NCI-H1930 (cell line): ENCODE results near the gene CARD10.
"Not testable (repeated sequence)": the region's sequence is repeated elsewhere in the genome, so short reads cannot be mapped to it uniquely, and the experiment has no call there.

Experiments
- DNase-seq, 2 experiments: peaks; one replicate each; lab custom pipeline; 2025; lab: John Stamatoyannopoulos, UW

CARD10 gene

DNA sequence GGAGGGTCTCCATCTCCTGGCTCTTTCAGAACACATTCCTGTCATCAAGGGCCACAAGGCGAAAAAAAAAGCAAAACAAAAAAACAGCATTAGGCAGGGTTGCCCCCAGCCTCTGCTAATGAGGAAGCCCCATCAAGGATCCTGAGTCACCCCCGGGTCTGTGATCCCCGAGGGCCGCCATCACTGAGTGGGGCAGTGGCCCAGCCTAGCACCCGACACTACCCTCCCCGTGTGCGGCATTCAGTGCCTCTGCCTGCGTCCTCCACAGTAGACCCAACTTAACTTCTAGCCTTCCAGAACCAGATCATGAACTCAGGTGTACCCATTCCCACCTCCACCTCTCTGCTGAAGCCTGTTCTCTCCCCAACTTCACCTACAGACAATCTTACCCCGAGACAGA is 34.5 kb upstream of the CARD10 start:
- DNase-seq = no peak

DNA sequence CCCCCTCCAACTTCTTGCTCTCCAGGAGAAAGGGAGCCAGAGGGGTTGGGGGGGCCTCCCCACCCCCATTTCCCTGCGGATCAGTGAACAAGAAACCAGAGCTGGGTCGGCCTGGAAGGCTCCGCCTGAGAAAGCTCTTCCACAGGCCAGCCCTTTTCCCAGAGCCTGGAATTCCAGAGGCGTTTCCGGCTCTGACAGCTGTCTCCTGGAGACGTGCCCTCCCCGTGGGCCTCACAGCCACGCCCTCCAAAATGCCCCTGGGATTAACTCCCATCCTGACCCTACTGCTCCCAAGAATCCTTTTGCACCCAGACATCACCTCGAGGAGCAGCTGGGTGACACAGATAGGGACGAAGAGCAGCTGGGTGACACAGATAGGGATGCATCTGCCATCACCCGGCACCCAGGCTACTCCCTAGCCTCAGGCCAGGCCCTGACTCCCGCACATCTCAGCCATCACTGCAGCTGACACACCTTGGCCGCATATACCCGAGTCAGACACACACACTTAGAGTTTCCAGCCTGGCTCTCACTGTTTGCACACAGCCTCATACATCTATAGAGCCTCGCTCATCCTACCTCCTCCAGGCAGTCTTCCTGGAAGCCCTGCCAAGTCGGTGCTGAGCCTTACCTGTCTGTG is 33.4 kb upstream of the CARD10 start:
- no peak for DNase-seq

DNA sequence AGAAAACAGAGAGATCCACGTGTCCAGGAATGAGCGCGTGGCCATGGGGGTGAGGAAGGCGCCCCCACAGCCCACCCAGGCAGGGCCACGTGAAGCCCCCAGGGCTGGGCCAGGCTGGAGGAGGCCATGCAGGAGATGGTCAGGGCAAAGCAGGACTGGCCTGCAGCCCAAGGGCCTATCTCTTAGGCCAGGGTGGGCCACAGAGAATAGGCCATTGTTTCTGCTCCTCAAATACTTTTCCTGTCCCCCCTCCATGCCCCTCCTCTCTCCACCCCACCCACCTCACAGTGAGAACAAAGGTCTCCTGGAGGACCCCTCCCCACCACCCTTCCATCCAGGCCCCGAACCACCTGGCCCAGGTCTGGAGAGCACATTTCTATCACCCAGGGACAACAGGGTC is 32.8 kb upstream of the CARD10 start:
- DNase-seq = no peak

DNA sequence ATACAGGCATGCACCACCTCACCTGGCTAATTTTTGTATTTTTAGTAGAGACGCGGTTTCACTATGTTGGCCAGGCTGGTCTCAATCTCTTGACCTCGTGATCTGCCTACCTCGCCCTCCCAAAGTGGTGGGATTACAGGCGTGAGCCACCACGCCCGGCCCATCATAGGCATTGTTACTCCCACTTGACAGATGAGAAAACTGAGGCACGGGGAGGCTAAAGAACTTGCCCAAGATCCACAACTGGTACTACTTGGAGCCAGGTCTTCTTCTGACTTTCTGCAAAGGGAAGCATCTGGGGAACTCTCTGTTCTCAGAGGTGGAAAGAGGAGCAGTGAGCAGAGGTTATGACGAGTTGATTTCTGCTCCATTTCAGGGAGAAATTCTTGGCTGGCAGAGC is 31.7 kb upstream of the CARD10 start:
- not testable (repeated sequence) for DNase-seq

DNA sequence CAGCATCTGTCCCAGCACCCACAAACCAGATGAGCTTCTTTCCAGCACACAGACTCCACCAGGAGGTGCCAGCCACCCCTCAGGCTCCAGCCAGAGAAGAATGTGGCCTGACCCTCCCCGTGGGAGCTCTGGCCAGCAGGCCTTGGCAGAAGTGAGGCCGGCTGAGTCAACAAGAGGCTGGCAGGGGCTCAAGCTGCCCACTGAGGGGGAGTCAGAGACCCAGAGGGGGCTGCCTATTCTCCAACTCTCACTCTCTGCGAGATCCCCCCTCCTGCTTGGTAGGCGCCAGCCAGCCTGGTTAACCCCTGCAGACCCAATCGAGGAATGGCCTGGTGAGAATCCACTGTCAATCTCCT is 30.5 kb upstream of the CARD10 start:
- no peak for DNase-seq

DNA sequence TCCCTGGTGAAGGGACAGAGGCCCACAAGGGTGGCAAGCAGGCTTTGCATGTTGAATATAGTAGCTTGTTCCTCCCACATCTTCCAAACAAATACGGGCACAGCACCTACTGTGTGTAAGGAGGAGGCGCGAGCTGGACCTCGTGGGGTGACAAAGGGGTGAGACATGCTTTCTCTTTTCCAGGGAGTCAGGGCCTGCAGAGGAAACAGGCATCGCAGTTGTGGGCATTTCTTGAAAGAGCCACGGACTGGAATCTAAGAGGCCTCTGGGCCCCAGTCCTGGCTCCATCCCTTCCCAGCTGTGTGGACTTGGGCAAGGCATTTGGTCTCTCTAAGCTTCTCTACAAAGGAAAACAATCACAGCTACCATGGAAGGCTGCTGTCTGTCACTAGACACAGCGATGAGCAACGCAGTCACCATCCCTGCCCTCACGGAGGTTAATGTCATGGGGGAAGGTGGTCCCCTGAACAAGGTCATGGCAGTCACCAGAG is 28.1 kb upstream of the CARD10 start:
- no peak for DNase-seq

DNA sequence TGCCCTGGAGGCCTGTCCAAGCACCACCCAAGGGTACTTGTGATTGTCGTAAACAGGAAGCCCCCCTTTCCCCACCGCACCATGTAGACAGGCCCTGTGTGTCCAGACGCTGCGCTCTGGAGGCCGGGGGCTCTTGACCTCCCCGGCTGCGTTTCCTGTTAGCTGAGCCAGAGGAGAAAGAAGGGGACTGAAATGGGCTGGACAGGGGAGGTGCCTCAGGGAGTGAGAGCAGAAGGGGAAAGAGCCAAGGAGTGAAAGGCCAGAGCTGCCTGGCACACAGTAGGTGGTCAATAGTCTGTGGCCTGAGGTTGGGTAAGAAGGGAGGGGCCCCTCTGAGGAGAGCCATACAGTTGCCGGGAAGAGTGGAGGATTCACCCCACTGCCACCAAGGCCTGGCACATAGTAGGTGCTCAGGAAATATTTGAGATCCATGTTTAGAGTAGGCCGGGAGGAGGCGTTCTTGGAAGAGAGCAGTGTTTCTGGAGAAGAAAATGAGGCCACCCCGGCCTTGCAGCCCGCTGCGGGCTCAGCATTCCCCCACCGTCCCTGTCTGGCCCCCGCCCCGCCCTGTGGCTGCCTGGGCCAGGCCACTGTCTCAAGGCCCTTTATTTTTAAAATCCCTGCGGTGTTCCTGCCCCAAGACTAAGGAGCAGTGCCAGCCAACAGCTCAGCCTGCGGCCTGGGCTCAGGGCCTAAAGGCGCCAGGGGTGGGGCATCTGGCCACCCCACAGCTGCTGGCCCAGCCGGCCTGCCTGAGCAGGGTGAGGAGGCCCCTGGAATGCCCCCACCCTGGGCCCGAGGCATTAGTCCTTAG is 27.4 kb upstream of the CARD10 start:
- DNase-seq = no peak

DNA sequence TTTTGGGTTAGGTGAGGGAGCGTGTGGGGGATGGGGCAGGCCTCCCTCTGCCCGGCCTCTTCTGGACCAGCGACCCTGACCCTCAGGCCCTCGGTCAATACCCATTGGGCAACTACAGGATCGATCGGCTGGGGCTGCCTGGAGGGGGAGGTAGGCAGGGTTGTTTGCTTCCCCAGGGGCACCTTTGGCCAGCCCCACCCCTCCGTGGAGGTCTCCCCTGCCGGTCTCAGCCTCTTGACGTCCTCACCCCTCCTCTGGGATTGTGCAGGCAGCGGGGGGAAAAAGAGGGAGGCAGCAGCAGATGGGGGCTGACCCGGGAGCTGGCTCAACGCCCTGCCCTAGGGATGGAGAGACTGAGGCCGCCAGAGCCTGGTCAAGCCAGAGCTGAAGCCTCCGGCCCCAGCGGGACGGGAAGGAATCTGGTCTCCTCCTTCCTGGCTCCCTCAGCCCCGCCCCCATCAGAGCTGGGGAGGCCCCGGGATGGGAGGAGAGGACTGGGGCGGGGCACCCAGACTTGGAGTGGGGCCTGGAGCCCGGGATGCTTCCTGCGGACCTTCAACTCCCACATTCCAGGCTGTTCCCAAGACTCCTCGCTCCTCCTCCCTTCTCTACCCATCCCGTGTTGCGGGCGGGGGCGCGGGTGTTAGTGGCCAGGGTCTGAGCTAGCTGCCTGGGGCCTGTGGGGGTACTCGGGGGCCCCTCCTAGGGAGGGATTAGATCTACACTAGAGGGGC is 26.7 kb upstream of the CARD10 start:
- DNase-seq = no peak

DNA sequence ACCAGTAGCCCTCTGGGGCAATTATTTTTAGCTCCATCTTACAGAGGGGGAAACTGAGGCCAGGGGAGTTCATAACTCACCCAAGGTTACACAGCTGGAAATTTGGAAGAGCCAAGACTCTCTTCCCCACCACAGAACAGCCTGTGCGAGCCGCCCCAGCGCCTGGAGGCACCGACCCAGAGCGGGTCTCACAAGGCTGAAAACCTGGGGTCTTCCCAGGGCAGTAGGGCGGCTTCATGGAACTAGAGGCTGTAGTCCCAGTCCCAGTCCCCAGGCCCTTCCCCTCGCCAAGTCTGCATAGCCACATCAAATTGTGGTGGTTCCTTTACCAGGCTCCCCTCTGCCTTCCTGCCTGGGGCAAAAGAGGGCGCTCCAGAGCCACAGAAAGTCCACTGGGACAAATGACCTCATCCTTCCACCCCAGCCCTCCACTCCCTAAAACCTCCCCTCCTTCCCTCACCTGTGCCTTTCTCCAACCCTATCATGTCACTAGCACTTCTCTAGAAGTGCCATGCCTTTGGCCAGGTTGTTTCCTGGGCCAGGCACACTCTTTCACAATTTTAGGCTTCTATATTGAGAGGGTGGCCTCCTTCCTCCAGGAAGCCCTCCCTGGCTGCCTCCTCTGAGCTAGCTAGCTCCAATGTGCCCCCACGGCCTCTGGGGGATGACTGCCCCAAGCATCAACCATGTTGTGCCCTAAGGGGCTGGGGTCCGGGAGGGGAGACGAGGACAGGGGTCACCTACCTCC is 25.9 kb upstream of the CARD10 start:
- DNase-seq = no peak

DNA sequence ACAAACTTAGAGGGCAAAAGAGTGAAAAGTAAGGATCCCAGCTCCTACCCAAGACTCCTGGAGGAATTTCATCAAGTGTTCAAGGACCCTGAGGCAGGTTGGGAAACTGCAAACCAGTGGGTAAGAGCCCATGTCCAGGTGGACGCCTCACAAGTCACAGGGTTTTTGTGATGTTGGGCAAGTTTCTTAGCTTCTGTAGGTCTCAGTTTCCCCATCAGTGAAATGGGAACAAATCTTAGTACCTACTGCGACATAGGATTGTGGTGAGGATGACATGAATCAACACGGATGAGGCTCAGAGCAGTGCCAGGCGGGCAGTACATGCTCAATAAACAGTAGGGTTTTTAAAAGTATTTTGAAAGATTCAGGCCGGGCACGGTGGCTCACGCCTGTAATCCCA is 23.7 kb upstream of the CARD10 start:
- no peak for DNase-seq

DNA sequence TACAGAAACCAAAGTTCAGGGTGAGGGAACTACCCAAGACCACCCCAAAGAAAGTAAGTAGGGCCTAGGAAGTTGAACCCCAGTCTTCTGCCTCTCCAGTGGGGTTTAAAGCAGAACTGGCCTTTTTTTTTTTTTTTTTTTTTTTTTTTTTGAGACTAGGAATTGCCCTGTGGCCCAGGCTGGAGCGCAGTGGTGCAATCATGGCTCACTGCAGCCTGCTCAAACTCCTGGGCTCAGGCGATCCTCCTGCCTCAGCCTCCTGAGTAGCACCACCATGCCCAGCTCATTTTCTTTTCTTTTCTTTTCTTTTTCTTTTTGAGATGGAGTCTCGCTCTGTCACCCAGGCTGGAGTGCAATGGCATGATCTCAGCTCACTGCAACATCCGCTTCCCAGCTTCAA is 23.2 kb upstream of the CARD10 start:
- DNase-seq = not testable (repeated sequence)

DNA sequence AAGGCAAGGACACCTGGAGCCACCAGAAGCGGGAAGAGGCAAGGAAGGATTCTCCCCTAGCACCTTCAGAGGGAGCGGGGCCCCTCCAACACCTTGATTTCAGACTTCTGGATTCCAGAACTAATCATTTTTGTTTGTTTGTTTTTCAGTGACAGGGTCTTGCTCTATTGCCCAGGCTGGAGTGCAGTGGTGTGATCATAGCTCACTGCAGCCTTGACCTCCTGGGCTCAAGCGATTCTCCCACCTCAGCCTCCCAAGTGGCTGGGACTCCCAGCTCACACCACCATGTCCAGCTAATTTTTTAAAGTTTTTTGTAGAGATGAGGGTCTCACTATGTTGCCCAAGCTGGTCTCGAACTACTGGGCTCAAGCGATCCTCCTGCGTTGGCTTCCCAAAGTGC is 20.6 kb upstream of the CARD10 start:
- not testable (repeated sequence) for DNase-seq

DNA sequence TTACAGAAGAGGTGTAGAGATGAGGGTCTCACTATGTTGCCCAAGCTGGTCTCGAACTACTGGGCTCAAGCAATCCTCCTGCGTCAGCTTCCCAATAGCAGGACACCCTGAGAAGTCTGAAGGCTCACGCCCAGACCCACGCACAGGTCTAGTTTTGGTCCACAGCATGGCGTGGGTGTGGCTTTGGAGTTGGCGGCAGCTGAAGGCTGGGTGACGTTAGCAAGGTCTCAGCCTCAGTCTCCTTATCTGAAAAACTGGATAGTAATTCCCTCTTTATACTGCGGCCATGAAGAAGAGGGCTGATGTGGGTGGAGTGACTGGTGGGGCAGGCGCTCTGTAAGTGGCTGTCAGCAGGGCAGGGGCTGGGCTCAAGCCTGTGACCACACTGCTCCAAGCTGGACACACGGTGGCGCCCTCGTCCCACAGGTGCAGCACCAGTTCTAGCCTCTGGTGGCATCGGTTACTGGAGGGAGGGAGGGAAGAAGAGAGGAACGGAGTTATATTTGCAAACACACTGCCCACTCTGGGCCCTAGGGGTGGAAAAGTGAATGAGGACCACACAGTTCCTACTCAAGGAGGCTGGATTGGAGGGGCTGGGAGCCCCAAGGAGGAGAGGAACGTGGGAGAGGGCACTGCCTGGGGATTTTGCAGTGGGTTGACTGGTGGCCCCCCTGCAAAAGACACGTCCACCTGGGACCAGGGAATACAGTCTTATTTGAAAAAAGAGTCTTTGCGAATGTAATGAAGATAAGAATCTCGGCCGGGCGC is 19.6 kb upstream of the CARD10 start:
- peak; percentile 74 to 83 for DNase-seq

DNA sequence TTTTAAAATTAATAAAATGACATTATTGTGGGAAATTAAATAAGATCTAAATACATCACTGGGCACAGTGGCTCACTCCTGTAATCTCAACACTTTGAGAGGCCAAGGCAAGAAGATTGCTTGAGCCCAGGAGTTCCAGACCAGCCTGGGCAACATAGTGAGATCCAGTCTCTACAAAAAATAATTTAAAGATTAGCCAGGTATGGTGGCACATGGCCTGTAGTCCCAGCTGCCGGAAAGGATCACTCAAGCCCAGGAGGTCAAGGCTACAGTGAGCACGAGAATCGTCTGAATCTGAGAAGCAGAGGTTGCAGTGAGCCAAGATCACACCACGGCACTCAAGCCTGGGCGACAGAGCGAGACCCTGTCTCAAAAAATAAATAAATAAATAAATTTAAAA is 15.9 kb upstream of the CARD10 start:
- no peak for DNase-seq

DNA sequence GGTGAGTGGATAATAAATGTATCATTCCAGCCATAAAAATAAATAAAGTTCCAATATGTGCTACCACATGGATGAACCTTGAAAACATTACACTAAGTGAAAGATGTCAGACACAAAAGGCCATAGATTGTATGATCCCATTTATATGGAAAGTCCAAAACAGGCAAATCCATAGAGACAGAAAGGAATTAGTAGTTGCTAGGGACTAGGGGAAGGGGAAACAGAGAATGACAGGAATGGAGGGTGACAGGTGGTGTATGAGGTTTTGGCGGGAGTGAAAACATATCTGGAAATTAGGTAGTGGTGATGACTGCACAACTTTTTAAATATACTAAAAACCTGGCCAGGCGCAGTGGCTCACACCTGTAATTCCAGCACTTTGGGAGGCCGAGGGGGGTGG is 15.2 kb upstream of the CARD10 start:
- DNase-seq = no peak

DNA sequence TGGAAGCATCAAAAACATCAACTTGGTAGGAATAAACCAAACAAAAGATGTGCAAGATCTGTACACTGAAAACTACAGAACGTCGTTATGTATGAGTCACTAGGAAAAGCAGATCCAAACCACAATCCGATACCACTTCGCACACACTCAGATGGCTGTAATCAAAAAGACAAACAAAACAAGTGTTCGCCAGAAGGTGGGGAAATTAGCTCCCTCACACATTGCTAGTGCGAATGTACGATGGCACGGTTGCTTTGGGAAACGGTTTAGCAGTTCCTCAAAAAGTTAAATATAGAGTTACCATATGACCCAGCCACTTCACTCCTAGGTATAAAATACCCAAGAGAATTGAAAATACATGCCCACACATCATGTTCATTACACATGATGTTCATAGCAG is 14.8 kb upstream of the CARD10 start:
- no peak for DNase-seq

DNA sequence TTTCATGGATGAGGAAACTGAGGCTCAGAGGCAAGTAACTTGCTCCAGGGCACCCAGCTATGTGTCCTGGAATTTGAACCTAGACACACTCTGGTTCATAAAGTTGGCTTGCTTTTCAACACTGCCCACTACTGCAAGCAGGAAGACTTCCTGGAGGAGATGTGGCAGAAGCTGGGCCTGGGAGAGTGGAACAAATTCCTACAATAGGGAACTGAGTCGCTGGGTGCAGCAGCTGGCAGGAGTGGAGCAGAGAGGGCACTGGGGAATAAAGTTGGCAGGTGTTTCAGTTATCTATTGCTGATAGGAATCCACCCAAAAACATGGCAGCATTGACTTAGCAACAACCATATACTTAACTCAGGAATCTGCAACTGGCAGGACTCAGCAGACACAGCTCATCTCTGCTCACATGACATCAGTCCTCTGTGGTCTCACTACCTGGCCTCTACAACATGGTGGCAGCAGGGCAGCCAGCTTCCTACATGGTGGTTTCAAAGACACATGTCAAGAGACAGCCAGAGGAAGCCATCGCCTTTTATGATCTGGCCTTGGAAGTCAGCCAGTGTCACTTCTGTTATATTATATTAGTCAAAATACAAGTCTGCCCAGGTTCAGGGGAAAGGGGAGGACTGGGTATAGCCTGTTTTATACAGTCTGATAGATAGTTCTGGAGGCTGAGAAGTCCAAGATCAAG is 10.6 kb upstream of the CARD10 start:
- DNase-seq = no peak

DNA sequence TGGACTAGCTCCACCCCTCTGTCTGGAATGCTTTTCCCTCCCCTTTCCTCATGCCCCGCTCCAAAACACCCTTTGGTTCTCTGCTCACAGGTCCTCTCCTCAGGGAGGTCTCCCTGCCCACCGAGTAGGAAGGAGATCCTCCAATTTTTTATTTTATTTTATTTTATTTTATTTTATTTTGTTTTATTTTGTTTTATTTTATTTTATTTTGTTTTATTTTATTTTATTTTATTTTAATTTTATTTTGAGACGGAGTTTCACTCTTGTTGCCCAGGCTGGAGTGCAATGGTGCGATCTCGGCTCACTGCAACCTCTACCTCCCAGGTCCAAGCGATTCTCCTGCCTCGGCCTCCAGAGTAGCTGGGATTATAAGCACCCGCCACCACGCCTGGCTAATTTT is 8.7 kb upstream of the CARD10 start:
- not testable (repeated sequence) for DNase-seq

DNA sequence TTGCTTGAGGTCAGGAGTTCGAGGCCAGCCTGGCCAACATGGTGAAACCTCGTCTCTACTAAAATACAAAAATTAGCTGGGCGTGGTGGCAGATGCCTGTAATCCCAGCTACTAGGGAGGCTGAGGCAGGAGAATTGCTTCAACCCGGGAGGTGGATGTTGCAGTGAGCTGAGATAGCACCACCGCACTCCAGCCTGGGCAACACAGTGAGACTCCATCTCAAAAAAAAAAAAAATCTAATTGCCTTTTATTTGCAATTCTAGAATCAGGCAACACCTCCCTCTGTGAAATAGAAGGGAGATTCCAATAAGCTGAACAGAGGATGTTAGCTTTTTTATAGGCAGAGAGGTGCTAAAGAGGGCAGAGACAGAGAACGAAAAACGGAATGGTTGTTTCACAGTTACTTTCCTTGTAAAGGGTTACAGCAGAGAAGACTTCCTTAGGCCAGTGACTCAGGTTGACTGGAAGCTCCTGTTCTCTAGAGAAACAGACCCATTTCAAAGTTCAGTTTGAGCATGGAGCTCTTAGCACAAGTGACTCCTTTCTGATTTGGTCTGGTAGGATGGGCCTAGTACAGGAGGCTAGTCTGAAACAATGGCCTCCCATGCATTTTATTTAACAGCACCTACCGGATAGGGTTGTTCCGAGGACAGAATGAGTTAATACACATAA is 8.0 kb upstream of the CARD10 start:
- not testable (repeated sequence) for DNase-seq

DNA sequence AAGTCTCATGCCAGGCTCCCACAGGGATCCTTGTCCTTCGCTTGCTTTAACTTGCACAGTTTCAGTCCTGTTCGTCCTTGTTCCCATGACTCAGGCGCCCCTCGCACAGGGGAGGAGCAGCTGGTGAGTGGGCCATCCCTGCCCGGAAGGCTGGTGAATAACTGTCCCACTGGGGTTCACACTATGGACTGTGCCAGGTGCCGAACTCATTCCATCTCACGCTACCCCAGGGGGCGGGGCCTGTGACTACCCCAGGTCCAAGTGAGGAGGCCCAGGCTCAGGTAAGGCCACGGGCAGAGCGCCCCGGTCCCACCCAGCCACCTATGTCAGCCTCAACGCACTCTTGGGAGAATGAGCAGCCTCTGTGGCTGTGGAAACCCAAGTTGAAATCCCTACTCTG is 7.2 kb upstream of the CARD10 start:
- no peak for DNase-seq
